GM12878 (cell line): ENCODE measurements around the gene STK32B. TPM values are rescaled to one million over a fixed set of nuclear protein-coding genes. Genes with fewer than 3 reads are reported as not detected.

Experiments used
- ATAC-seq: fragments of 200-7000 bp; cut with Tn5 transposase; 3 replicates; pipeline ENCODE4 v1.9.1; 2020; ENCODE audit warnings: mild to moderate bottlenecking, moderate library complexity
- BruUV-seq: library from RNA; stranded (reverse); fragments of 400-500 nt; replicated peaks from 2 replicates; lab custom pipeline; 2021; lab: Mats Ljungman, UMichigan
- CTCF ChIA-PET: fragments of 300-600 bp; sonication (Branson Sonifier 250); formaldehyde crosslinking; extraction: SDS; loops from one replicate; lab custom pipeline; 2021; ENCODE audit warnings: inconsistent platforms; lab: Yijun Ruan, JAX
- POLR2A ChIA-PET: fragments of 350-600 bp; formaldehyde crosslinking; extraction: SDS; loops from one replicate; lab custom pipeline; 2021; ENCODE audit warnings: inconsistent platforms; lab: Charles Lee
- RAD21 ChIA-PET: fragments of 300-600 bp; sonication (Branson Sonifier 250); formaldehyde crosslinking; loops from one replicate; lab custom pipeline; 2023; ENCODE audit warnings: antibody characterized with exemption; ENCODE audit not compliant: unreplicated experiment; lab: Charles Lee
- SMC1A ChIA-PET: fragments of 300-600 bp; sonication (Branson Sonifier 250); formaldehyde crosslinking; loops from one replicate; lab custom pipeline; 2023; ENCODE audit not compliant: unreplicated experiment, uncharacterized antibody; lab: Charles Lee
- DNase-seq: peaks from one replicate; pipeline ENCODE4 v3.0.0-alpha.2; 2011; ENCODE audit warnings: low read depth, low spot score
- FAIRE-seq: peaks from 3 replicates; lab custom pipeline; 2011; peaks lifted over from hg19 to GRCh38; lab: Jason Lieb, UNC
- H2AFZ ChIP-seq: 2 replicates; pipeline ENCODE4 v1.6.0; 2011; ENCODE audit warnings: low read depth, low read length, control low read depth; ENCODE audit not compliant: control insufficient read depth
- H3K27ac ChIP-seq: 2 replicates; pipeline ENCODE4 v1.5.1; 2011; ENCODE audit warnings: control low read depth; ENCODE audit not compliant: control insufficient read depth, insufficient read depth
- H3K27me3 ChIP-seq, 2 experiments: replicated peaks in 1 of 2; 2 replicates each; pipeline versions ENCODE4 v1.6.0 to v1.6.1; 2011; ENCODE audit warnings: low read length in 1 of 2; ENCODE audit not compliant: control insufficient read depth in 2 of 2, insufficient read depth in 2 of 2
- H3K36me3 ChIP-seq, 2 experiments: 2 replicates each; pipeline ENCODE4 v1.5.1; 2011; ENCODE audit warnings: low read length in 1 of 2; ENCODE audit not compliant: control insufficient read depth in 2 of 2, insufficient read depth in 2 of 2
- H3K4me1 ChIP-seq: 2 replicates; pipeline ENCODE4 v1.6.1; 2011; ENCODE audit warnings: mild to moderate bottlenecking, low read length, moderate library complexity, mixed read lengths; ENCODE audit not compliant: control insufficient read depth, insufficient read depth
- H3K4me2 ChIP-seq: 2 replicates; pipeline ENCODE4 v1.6.0; 2011; ENCODE audit warnings: control low read depth; ENCODE audit not compliant: control insufficient read depth, insufficient read depth
- H3K4me3 ChIP-seq: fragments of 200-600 bp; sonication (generic); 2 replicates; pipeline ENCODE4 v1.5.1; 2016
- H3K79me2 ChIP-seq: 2 replicates; pipeline ENCODE4 v1.6.0; 2011; ENCODE audit warnings: low read length; ENCODE audit not compliant: control insufficient read depth, insufficient read depth
- H3K9ac ChIP-seq: 2 replicates; pipeline ENCODE4 v1.8.0; 2011; ENCODE audit warnings: low read length, control low read depth, mixed read lengths; ENCODE audit not compliant: control insufficient read depth, insufficient read depth
- H3K9me3 ChIP-seq: replicated peaks from 3 replicates; pipeline ENCODE4 v1.5.1; 2011; ENCODE audit warnings: mild to moderate bottlenecking, low read length; ENCODE audit not compliant: control insufficient read depth, insufficient read depth
- H4K20me1 ChIP-seq: 2 replicates; pipeline ENCODE4 v1.6.0; 2011; ENCODE audit not compliant: control insufficient read depth, insufficient read depth
- EZH2 ChIP-seq: IDR thresholded peaks from 2 replicates; pipeline ENCODE4 v1.6.1; 2012; ENCODE audit warnings: low read depth, mild to moderate bottlenecking, control low read depth, inconsistent platforms, low read length, borderline replicate concordance; ENCODE audit not compliant: control insufficient read depth
- GABPA ChIP-seq: IDR thresholded peaks from 2 replicates; pipeline ENCODE4 v1.6.1; 2014; ENCODE audit warnings: antibody characterized with exemption, low read depth, mild to moderate bottlenecking, inconsistent platforms
- IRF4 ChIP-seq: IDR thresholded peaks from 2 replicates; pipeline ENCODE4 v1.6.1; 2011; ENCODE audit warnings: low read depth, low read length
- NBN ChIP-seq: fragments of 450-650 bp; IDR thresholded peaks from 2 replicates; pipeline ENCODE4 v1.6.1; 2016
- NFYA ChIP-seq: IDR thresholded peaks from 2 replicates; pipeline ENCODE4 v1.6.1; 2011; ENCODE audit warnings: low read depth, mild to moderate bottlenecking, low read length, improper control_type of control experiment, borderline replicate concordance
- NFYB ChIP-seq: IDR thresholded peaks from 2 replicates; pipeline ENCODE4 v1.6.1; 2011; ENCODE audit warnings: low read depth, mild to moderate bottlenecking, low read length, improper control_type of control experiment, moderate library complexity; ENCODE audit not compliant: insufficient read depth
- NRF1 ChIP-seq: conservative IDR thresholded peaks from 2 replicates; pipeline ENCODE4 v1.6.1; 2011; ENCODE audit warnings: mild to moderate bottlenecking, low read depth, low read length, improper control_type of control experiment
- SIN3A ChIP-seq: IDR thresholded peaks from 2 replicates; pipeline ENCODE4 v1.6.1; 2012; ENCODE audit warnings: low read depth, low read length, improper control_type of control experiment
- SMAD1 ChIP-seq: fragments of 450-650 bp; IDR thresholded peaks from 2 replicates; pipeline ENCODE4 v1.6.1; 2018; ENCODE audit warnings: mild to moderate bottlenecking, low read depth; ENCODE audit not compliant: partially characterized antibody
- STAT1 ChIP-seq: fragments of 450-650 bp; conservative IDR thresholded peaks from 2 replicates; pipeline ENCODE4 v1.6.1; 2014; ENCODE audit warnings: antibody characterized with exemption, mild to moderate bottlenecking
- TARDBP ChIP-seq: IDR thresholded peaks from 2 replicates; pipeline ENCODE4 v1.6.1; 2016; ENCODE audit warnings: borderline replicate concordance
- ZNF622 ChIP-seq: fragments of 450-650 bp; IDR thresholded peaks from 2 replicates; pipeline ENCODE4 v1.6.1; 2017; ENCODE audit warnings: mild to moderate bottlenecking, inconsistent platforms
- WGBS: methylation state at CpG from one replicate; pipeline ENCODE4 v1.1.6; 2016; ENCODE audit warnings: low lambda C conversion rate; ENCODE audit not compliant: insufficient replicate concordance, insufficient coverage; ENCODE audit errors: missing lambda C conversion rate; 5-methylcytosine and 5-hydroxymethylcytosine counted together
- in situ Hi-C: fragments of 300-500 bp; cut with MboI; formaldehyde crosslinking; loops from 9 replicates; pipeline ENCODE4 v1.14.3; 2018; ENCODE audit warnings: mixed read lengths
- intact Hi-C: fragments of 100-400 bp; cut with micrococcal nuclease; formaldehyde crosslinking; loops from one replicate; pipeline ENCODE4 v1.14.2; 2022; ENCODE audit not compliant: unreplicated experiment
- polyA plus RNA-seq, 11 experiments: library from polyadenylated mRNA; depleted of rRNA in 4 of 11; unstranded in 6 of 11; stranded (reverse) in 5 of 11; fragments of >200 nt; fragmentation: Nextera tagmentation in 4 of 11; fragmentation: Illumina TruSeq in 1 of 11; extraction: Ambion mirVana in 4 of 11; extraction: Trizol in 1 of 11; gene quantifications; 1 replicate in 1 of 11; 2 replicates in 10 of 11; pipeline versions ENCODE4 v1.2.1 to v1.2.3, GENCODE V29; 2011 to 2016; ENCODE audit warnings: inconsistent platforms in 2 of 11, missing spikeins in 2 of 11, low read depth in 1 of 11
- total RNA-seq, 4 experiments: library from RNA; depleted of rRNA in 3 of 4; stranded (reverse); fragments of >200 nt in 3 of 4; fragmentation: Illumina TruSeq in 1 of 4; extraction: Trizol in 1 of 4; gene quantifications; 2 replicates each; pipeline versions ENCODE4 v1.2.1 to v1.2.3, GENCODE V29; 2013 to 2021
- TF ChIP-seq, protein P1 (sequence below): IDR thresholded peaks from 2 replicates; pipeline ENCODE4 v1.6.1; 2012; ENCODE audit warnings: improper control_type of control experiment, low read depth, low read length; ENCODE audit not compliant: insufficient replicate concordance
- TF ChIP-seq, protein P2 (sequence below), 3 experiments: IDR thresholded peaks in 2 of 3; conservative IDR thresholded peaks in 1 of 3; 2 replicates each; pipeline ENCODE4 v1.5.1; 2011; ENCODE audit warnings: low read depth in 3 of 3, low read length in 3 of 3, mild to moderate bottlenecking in 3 of 3, control low read depth in 2 of 3, moderate library complexity in 2 of 3, inconsistent platforms in 1 of 3, mixed read lengths in 1 of 3; ENCODE audit not compliant: control insufficient read depth in 2 of 3, insufficient read depth in 1 of 3; ENCODE audit errors: extremely low read depth in 1 of 3

STK32B gene
- total and polyA plus RNA-seq, 10 of the 15 experiments (the other 5 are each of a cell fraction or from before 2014, with no cell fraction given) = 0.04 to 0.12 (median 0.08) TPM; not detected in 7

DNA sequence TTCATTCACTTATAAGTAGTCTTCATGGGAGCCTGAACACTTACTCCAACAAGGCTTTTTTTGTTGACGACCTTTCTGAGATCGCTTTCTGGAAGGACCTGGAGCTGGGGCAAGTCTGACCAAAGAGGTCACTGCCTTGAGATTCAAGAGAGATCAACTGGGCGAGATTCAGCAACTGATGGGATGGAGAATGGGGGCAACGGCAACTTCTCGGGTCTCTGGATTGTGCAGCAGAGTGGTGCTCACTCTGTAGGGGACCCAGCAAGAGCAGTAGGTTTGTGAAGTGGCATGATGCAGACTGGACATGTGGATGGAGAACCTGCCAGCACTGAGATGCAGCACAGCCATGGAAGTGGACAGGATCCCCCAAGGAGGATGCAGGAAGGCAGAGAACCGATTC lies 369.0 kb downstream of the STK32B start:
- ChIA-PET SMC1A (no interaction called here), RAD21 (no interaction called here), CTCF (interaction anchor here (0.7 kb wide), 1 partner anchor 1138 kb away, joined by 3 read pairs; no protein-coding TSS in a partner anchor), POLR2A (no interaction called here)
- FAIRE-seq = no peak
- no peak overlapping the region for H3K27ac ChIP-seq
- H3K79me2 ChIP-seq = no peaks in the 10 kb centered on the region
- no peaks in the 10 kb centered on the region for H4K20me1 ChIP-seq
- no peak overlapping the region for H3K9ac ChIP-seq
- no peak overlapping the region for H3K4me3 ChIP-seq
- no peaks in the 10 kb centered on the region for H3K36me3 ChIP-seq
- WGBS = 30% methylated on average over 6 of the region's 6 CpGs
- H2AFZ ChIP-seq = no peak overlapping the region
- peaks cover 0 to 2% of the 10 kb centered on the region in 2 experiments; a peak in 1 of 4 replicates for H3K27me3 ChIP-seq
- peaks cover 1% of the 10 kb centered on the region; the same call in 2 of the 3 replicates for H3K9me3 ChIP-seq
- no peaks in the 10 kb centered on the region; the same call in 1 of the 2 replicates for H3K4me1 ChIP-seq
- intact Hi-C loops (no loop called here), in situ Hi-C loops (no loop called here)
- no peak for ATAC-seq
- no TSS peak for BruUV-seq
- no peak for DNase-seq
- no peak overlapping the region for H3K4me2 ChIP-seq
- TF ChIP-seq TARDBP (no peak), NFYA (no peak), ZNF622 (no peak), GABPA (no peak), EZH2 (no peak), NFYB (no peak), NRF1 (no peak), SIN3A (no peak), NBN (no peak), IRF4 (no peak), STAT1 (no peak), SMAD1 (no peak)
- TF ChIP-seq, protein P1, sequence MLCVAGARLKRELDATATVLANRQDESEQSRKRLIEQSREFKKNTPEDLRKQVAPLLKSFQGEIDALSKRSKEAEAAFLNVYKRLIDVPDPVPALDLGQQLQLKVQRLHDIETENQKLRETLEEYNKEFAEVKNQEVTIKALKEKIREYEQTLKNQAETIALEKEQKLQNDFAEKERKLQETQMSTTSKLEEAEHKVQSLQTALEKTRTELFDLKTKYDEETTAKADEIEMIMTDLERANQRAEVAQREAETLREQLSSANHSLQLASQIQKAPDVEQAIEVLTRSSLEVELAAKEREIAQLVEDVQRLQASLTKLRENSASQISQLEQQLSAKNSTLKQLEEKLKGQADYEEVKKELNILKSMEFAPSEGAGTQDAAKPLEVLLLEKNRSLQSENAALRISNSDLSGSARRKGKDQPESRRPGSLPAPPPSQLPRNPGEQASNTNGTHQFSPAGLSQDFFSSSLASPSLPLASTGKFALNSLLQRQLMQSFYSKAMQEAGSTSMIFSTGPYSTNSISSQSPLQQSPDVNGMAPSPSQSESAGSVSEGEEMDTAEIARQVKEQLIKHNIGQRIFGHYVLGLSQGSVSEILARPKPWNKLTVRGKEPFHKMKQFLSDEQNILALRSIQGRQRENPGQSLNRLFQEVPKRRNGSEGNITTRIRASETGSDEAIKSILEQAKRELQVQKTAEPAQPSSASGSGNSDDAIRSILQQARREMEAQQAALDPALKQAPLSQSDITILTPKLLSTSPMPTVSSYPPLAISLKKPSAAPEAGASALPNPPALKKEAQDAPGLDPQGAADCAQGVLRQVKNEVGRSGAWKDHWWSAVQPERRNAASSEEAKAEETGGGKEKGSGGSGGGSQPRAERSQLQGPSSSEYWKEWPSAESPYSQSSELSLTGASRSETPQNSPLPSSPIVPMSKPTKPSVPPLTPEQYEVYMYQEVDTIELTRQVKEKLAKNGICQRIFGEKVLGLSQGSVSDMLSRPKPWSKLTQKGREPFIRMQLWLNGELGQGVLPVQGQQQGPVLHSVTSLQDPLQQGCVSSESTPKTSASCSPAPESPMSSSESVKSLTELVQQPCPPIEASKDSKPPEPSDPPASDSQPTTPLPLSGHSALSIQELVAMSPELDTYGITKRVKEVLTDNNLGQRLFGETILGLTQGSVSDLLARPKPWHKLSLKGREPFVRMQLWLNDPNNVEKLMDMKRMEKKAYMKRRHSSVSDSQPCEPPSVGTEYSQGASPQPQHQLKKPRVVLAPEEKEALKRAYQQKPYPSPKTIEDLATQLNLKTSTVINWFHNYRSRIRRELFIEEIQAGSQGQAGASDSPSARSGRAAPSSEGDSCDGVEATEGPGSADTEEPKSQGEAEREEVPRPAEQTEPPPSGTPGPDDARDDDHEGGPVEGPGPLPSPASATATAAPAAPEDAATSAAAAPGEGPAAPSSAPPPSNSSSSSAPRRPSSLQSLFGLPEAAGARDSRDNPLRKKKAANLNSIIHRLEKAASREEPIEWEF = no peak
- TF ChIP-seq, protein P2, sequence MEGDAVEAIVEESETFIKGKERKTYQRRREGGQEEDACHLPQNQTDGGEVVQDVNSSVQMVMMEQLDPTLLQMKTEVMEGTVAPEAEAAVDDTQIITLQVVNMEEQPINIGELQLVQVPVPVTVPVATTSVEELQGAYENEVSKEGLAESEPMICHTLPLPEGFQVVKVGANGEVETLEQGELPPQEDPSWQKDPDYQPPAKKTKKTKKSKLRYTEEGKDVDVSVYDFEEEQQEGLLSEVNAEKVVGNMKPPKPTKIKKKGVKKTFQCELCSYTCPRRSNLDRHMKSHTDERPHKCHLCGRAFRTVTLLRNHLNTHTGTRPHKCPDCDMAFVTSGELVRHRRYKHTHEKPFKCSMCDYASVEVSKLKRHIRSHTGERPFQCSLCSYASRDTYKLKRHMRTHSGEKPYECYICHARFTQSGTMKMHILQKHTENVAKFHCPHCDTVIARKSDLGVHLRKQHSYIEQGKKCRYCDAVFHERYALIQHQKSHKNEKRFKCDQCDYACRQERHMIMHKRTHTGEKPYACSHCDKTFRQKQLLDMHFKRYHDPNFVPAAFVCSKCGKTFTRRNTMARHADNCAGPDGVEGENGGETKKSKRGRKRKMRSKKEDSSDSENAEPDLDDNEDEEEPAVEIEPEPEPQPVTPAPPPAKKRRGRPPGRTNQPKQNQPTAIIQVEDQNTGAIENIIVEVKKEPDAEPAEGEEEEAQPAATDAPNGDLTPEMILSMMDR (IDR thresholded peaks at IDR 0.05 in 2 of 3, conservative IDR thresholded peaks at IDR 0.05 in 1 of 3; ENCODE audit: control insufficient read depth in 2 of 3, extremely low read depth in 1 of 3, insufficient read depth in 1 of 3, low read depth in 3 of 3, low read length in 3 of 3) = no peak
